HG02852 (cell line): Measurements from ENCODE around the gene TGM4.

Experiments used
- ATAC-seq: cut with Tn5 transposase; IDR thresholded peaks from one replicate; pipeline ENCODE4 v1.9.1; 2021; ENCODE audit warnings: mild to moderate bottlenecking, moderate library complexity; ENCODE audit not compliant: unreplicated experiment

The TGM4 gene

DNA sequence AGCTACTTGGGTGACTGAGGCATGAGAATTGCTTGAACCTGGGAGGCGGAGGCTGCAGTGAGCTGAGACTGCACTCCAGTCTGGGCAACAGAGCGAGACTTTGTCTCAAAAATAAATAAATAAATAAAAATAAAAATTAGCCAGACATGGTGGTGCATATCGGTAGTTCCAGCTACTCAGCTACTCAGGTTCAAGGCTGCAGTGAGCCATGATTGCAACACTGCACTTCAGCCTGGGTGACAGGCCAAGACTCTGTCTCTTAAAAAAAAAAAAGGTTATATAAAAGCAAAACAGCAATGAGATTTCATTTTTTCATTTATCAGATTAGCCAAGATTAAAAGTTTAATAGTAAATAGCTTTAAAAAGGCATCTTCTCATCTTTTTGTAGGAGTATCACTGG lies 2.9 kb downstream of the TGM4 start:
- ATAC-seq: no peak

DNA sequence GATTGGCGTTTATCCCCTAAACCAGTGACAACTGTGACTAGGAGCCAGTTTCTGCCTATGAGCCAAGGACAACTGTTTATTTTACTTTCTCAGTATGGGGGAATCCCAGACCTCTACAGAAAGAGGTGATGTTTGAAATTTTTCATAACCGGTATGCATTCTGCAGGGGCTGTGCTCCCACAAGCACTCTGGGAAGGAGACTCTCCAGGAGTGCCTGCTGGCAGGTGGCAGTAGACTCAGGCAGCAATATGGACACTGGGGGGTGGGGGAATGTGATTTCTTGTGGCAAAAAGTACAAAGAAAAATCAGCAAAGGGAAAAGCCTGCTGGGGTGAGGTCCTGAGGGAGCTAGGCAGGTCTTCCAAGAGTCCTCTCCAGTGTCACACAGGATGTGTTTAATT lies 5.9 kb downstream of the TGM4 start:
- ATAC-seq: no peak

GRCh38 chr3:44883213-44883955 lies 9.0 kb downstream of the TGM4 start:
- ATAC-seq: no peak

DNA sequence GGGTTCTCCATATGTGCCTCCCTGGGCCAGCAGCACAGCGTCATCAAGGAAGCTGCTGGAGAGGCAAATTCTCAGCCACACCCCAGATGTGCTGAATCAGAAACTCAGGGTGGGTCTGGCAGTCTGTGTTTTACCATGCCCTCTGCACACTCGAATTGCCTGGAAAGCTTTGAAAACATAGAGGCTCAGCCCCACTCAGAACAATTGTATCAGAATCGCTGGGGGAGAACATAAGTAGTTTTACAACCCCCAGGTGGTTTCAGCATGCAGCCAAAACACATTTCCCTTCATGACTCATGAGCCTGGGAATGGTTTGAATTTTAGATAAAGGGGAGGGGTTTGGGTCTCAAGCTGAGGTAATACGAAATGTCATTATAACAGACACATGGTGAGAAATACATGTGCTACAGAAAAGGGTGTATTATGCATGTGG lies 9.6 kb downstream of the TGM4 start:
- no peak for ATAC-seq

GRCh38 chr3:44885618-44886017 lies 11.2 kb downstream of the TGM4 start:
- ATAC-seq: no peak

- ATAC-seq: no peak
These were observed 12.2 kb downstream of the TGM4 start for GRCh38 chr3:44886561-44886960.

- no peak for ATAC-seq
These were observed 12.7 kb downstream of the TGM4 start for GRCh38 chr3:44887101-44887500.

DNA sequence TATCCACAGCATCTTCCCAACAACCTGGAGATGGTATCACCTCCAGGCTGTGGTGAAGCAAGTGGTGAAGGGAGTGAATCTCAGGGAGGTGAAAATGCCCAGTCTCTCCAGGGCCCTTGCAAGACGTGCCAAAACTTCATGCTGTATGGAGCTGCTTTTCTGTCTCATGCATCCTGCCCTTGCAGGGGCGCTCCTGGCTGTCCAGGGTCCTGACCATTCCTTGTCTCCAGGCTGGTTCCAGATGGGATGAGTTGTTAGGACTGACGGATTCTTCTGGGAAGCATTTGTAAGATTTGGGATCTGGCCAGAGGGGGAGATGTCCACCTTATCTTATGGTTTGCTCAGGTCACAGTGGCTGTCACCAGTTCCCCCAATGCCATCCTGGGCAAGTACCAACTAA lies 15.8 kb downstream of the TGM4 start:
- no peak for ATAC-seq

DNA sequence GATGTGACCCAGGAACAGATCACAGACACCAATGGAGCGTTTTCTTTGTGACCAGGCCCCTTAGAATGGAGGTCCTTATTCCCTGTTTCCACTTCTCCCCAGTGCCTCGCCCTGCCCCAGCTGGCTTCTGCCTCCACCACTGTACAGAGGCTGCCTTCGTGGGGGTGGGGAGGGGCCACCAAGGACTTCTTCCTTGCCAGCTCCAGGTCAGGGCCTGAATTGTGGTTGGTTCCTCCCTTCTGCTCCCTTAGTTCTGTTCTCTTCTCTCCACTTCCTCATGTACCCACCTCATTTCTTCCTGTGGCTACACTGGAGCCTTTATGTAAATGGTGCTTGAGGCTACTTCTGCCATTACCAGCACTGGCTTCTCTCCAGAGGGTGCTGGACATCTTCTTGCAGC lies 16.4 kb downstream of the TGM4 start:
- ATAC-seq: no peak

- ATAC-seq: no peak
These were observed 18.3 kb downstream of the TGM4 start for GRCh38 chr3:44892689-44893088.

DNA sequence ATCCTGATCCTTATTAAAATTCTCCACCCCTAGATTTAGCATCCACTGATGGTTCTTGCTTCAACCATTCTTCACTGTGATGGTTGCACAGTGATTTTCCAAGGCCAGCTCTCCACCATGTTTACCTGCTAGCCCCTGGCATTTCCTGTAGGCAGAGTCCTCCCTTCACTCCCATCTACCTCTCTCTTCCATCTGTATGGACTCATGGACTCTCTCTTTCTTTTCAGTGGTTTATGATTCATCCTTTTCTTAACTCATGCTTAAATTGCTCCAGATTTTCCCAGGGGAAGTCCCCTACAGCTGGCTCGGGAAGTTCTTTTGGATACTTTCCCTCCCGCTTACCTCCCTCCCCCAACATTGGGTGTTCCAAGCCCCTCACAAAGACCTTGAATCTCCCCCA lies 18.7 kb downstream of the TGM4 start:
- no peak for ATAC-seq

DNA sequence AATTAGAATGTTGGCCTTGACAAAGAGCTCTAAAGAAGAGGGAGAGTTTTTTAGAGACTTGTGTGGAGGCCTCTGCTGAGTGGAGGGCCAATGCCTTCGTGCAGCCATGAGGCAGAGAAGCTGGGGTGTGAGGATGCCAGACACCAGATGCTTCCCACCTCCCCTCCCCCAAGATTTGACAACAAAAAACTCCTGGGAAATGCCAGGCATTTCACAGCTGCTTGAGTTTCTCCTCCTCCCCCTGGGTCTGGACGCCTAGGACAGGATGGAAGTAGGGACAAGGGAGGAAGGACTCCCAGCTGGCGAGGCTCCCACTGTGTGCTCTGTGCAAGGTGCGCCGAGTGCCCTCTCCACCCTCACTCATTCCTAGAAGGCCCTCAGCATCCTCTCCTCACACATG lies 20.1 kb downstream of the TGM4 start:
- no peak for ATAC-seq

DNA sequence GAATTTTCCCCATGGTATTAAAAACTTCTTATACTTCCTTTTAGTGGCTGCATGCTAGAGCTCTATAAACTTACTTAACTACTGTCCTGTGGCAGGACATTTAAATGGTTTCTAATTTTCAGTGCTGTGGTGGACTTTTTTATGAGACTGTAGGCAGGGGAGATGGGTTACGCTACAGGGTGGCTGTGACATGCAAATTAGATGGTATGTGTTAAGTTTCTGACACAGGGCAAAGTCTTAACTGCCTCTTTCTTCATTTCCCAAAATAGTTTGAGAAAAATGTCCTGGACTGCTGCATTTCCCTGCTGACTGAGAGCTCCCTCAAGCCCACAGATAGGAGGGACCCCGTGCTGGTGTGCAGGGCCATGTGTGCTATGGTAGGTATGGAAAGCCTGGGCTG lies 22.0 kb downstream of the TGM4 start:
- ATAC-seq: no peak

- no peak for ATAC-seq
These were observed 25.4 kb downstream of the TGM4 start for GRCh38 chr3:44899683-44900367.

DNA sequence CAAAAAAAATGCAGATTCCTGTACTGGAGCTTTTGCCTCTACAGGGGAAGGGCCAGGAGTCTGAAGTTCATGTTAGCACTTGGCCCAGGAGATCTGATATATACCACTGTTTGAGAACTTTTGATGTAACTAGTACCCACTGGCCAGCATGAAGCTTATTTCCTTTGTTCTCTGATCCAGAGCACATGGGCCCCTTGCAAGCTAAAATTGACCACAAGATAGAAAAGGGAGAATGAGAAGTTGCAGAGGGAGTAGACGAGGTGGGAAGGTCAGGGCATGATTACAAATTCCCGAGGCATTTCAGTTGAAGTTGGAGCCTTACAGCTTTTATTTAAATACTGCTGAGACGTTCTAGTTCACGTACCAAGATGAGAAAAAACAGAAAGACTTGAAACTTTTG lies 28.2 kb downstream of the TGM4 start:
- ATAC-seq: no peak

DNA sequence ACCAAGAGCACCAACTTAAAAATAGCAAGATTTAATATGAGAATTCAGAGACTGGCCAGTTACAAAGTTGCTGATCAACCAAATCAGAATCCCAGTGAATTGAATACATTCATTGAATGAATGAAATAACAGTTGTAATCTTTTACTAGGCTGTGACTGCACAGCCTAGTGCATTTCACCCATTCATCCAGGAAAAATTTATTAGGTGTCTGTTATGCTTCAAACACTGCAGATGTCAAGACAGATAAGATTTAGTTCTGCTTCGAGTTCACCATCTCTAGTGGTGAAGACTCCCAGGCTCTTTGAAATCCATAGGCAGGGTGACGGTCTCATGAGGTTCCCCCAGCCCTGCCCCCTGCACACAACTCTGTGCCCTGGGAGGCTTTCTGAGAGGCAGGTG lies 28.9 kb downstream of the TGM4 start:
- ATAC-seq: no peak

- no peak for ATAC-seq
These were observed 29.3 kb downstream of the TGM4 start for GRCh38 chr3:44903751-44904150.

- no peak for ATAC-seq
These were observed 31.2 kb downstream of the TGM4 start for GRCh38 chr3:44905446-44906157.

DNA sequence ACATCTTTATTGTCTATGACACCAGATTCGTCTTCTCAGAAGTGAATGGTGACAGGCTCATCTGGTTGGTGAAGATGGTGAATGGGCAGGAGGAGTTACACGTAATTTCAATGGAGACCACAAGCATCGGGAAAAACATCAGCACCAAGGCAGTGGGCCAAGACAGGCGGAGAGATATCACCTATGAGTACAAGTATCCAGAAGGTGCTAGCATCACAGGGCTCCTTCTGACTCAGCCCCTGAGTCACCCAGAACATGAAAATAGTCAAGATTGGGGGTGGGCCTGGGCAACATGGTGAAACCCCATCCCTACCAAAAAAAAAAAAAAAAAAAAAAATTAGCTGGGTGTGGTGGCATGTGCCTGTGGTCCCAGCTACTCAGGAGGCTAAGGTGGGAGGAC lies 32.6 kb downstream of the TGM4 start:
- no peak for ATAC-seq

DNA sequence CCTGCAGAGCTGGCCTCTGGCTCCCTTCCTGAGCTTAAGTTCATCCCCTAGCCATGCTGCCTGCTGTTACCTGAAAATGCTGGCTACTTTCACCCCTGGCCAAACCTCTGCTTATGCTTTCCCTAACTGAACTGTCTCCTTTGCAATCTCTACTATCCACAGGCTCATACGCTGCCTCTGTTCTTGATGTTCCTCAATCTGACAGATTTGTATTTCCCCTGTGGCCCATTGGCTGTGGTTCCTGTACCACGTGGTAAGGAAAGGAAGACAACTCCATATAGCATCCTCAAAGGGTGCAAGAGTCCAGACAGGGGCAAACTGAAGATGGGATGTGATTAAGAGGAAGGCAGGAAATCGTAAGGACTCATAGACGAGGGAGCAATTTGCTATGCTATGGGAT lies 33.2 kb downstream of the TGM4 start:
- no peak for ATAC-seq

GRCh38 chr3:44909063-44909462 lies 34.7 kb downstream of the TGM4 start:
- ATAC-seq: no peak

DNA sequence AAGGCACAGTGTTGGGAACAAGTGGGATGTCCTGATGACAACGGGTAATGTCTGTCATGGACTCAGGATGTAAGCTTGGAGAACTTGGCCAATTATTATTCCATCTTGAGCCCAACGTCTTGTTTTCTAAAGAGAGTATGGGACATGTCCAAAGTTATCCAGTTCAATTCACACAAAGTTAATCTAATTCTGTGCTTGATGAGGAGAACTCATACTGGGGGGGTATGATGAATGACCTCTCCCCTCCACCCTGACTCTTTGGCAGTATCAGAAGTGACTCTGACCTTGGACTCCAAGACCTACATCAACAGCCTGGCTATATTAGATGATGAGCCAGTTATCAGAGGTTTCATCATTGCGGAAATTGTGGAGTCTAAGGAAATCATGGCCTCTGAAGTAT lies 36.3 kb downstream of the TGM4 start:
- no peak for ATAC-seq
